Activated CD4-positive, alpha-beta memory T cell treated with anti-CD3 and anti-CD28 coated beads, Interleukin-2, amount 10 ng/mL, durations not matched to agents 7 days and 5 days (primary cell): ENCODE measurements around the gene PTPRN. TPM values are rescaled to one million over a fixed set of nuclear protein-coding genes. Genes with fewer than 3 reads are reported as not detected.
"Not testable (repeated sequence)": the region's sequence is repeated elsewhere in the genome, so short reads cannot be mapped to it uniquely, and the experiment has no call there.

ENCODE experiments used
- CTCF ChIA-PET: fragments of 350-600 bp; sonication (Branson Sonifier 250); formaldehyde crosslinking; loops from one replicate; lab custom pipeline; 2021; ENCODE audit warnings: antibody characterized with exemption, inconsistent platforms; lab: Charles Lee
- POLR2A ChIA-PET: fragments of 350-600 bp; sonication (Branson Sonifier 250); formaldehyde crosslinking; loops from one replicate; lab custom pipeline; 2021; ENCODE audit warnings: antibody characterized with exemption; lab: Charles Lee
- DNase-seq: peaks from one replicate; pipeline ENCODE4 v3.0.0-alpha.2; 2020
- H3K27ac Mint-ChIP-seq: one replicate; pipeline ENCODE4 v1.8.0; 2021; ENCODE audit warnings: mild to moderate bottlenecking, mixed read lengths
- H3K27me3 Mint-ChIP-seq: one replicate; pipeline ENCODE4 v1.8.0; 2021; ENCODE audit warnings: mixed read lengths
- H3K36me3 Mint-ChIP-seq: one replicate; pipeline ENCODE4 v1.8.0; 2021; ENCODE audit warnings: low read depth, mixed read lengths
- H3K4me1 Mint-ChIP-seq: one replicate; pipeline ENCODE4 v1.8.0; 2021; ENCODE audit warnings: mixed read lengths
- H3K4me3 Mint-ChIP-seq: one replicate; pipeline ENCODE4 v1.8.0; 2021; ENCODE audit warnings: mild to moderate bottlenecking, mixed read lengths
- H3K9me3 Mint-ChIP-seq: one replicate; pipeline ENCODE4 v1.8.0; 2021; ENCODE audit warnings: mixed read lengths
- total RNA-seq, 2 experiments: library from RNA; stranded (reverse); gene quantifications; one replicate each; pipeline ENCODE4 v1.2.3, GENCODE V29; 2021

The PTPRN gene
- total RNA-seq, 2 experiments from 2014 or later = 0.28 to 0.33 TPM

- POLR2A ChIA-PET = interaction anchor here (5.8 to 6.0 kb wide), 2 partner anchors 10 to 38 kb away, joined by 53 to 69 read pairs; partner anchors contain the start of genes DNAJB2, TUBA4A and TUBA4B
- H3K4me3 Mint-ChIP-seq = no peak overlapping the region
- CTCF ChIA-PET = interaction anchor here (0.5 to 7.9 kb wide), 6 partner anchors 12 to 562 kb away, joined by 3 to 206 read pairs (median 63); partner anchors contain the start of genes DNAJB2, NHEJ1, TUBA4A and TUBA4B
- H3K27ac Mint-ChIP-seq = no peak overlapping the region
- H3K4me1 Mint-ChIP-seq = peaks cover 14% of the 10 kb centered on the region
- H3K9me3 Mint-ChIP-seq = no peaks in the 10 kb centered on the region
- no peaks in the 10 kb centered on the region for H3K36me3 Mint-ChIP-seq
- peaks cover 9% of the 10 kb centered on the region for H3K27me3 Mint-ChIP-seq
- DNase-seq = no peak
These were observed 17.8 kb downstream of the PTPRN start for GRCh38 chr2:219291394-219291793.

GRCh38 chr2:219290381-219291171 lies 18.6 kb downstream of the PTPRN start:
- Mint-ChIP-seq H3K27me3 (peaks cover 6% of the 10 kb centered on the region), H3K36me3 (peaks cover 4% of the 10 kb centered on the region), H3K4me3 (no peak overlapping the region), H3K9me3 (no peaks in the 10 kb centered on the region), H3K27ac (no peak overlapping the region), H3K4me1 (peaks cover 12% of the 10 kb centered on the region)
- DNase-seq = no peak
- POLR2A ChIA-PET = interaction anchor here (5.8 to 6.0 kb wide), 2 partner anchors 9 to 37 kb away, joined by 53 to 69 read pairs; partner anchors contain the start of genes DNAJB2, TUBA4A and TUBA4B
- CTCF ChIA-PET = interaction anchor here (1.7 to 7.9 kb wide), 4 partner anchors 11 to 133 kb away, joined by 6 to 206 read pairs (median 121); partner anchors contain the start of genes DNAJB2, NHEJ1, TUBA4A and TUBA4B

GRCh38 chr2:219289537-219290361 lies 19.5 kb downstream of the PTPRN start:
- ChIA-PET CTCF (interaction anchor here (6.4 to 7.9 kb wide), 2 partner anchors 10 to 132 kb away, joined by 122 to 206 read pairs; partner anchors contain the start of genes DNAJB2 and NHEJ1), POLR2A (interaction anchor here (6.0 kb wide), 1 partner anchor 9 kb away, joined by 69 read pairs; the partner anchor contains the start of gene DNAJB2)
- Mint-ChIP-seq H3K4me3 (no peak overlapping the region), H3K27ac (no peak overlapping the region), H3K4me1 (peaks cover 6% of the 10 kb centered on the region), H3K9me3 (no peaks in the 10 kb centered on the region), H3K36me3 (peaks cover 4% of the 10 kb centered on the region), H3K27me3 (peaks cover 5% of the 10 kb centered on the region)
- no peak for DNase-seq

GRCh38 chr2:219289195-219289536 lies 20.0 kb downstream of the PTPRN start:
- Mint-ChIP-seq H3K36me3 (peaks cover 4% of the 10 kb centered on the region), H3K9me3 (no peaks in the 10 kb centered on the region), H3K27ac (no peak overlapping the region), H3K27me3 (peaks cover 5% of the 10 kb centered on the region), H3K4me3 (no peak overlapping the region), H3K4me1 (peaks cover 2% of the 10 kb centered on the region)
- POLR2A ChIA-PET = no interaction called here
- no peak for DNase-seq
- CTCF ChIA-PET = interaction anchor here (7.9 kb wide), 1 partner anchor 9 kb away, joined by 206 read pairs; the partner anchor contains the start of gene DNAJB2

GRCh38 chr2:219287580-219288265 lies 21.5 kb downstream of the PTPRN start:
- CTCF ChIA-PET = interaction anchor here (0.7 to 2.2 kb wide), 4 partner anchors 8 to 11 kb away, joined by 3 to 13 read pairs (median 6); no protein-coding TSS in a partner anchor

GRCh38 chr2:219287116-219287440 lies 22.1 kb downstream of the PTPRN start:
- H3K27me3 Mint-ChIP-seq, H3K27ac Mint-ChIP-seq, DNase-seq, H3K9me3 Mint-ChIP-seq, H3K4me1 Mint-ChIP-seq, H3K4me3 Mint-ChIP-seq: not testable (repeated sequence)
- CTCF ChIA-PET = interaction anchor here (1.2 to 2.2 kb wide), 4 partner anchors 8 to 12 kb away, joined by 3 to 13 read pairs (median 8); no protein-coding TSS in a partner anchor
- peaks cover 19% of the 10 kb centered on the region for H3K36me3 Mint-ChIP-seq
- POLR2A ChIA-PET = interaction anchor here (1.6 kb wide), 1 partner anchor 33 kb away, joined by 7 read pairs; the partner anchor contains the start of gene TUBA4A

More at GRCh38 chr2:219287580-219288265, 21.5 kb downstream of the PTPRN start:
- Mint-ChIP-seq H3K4me3 (no peak overlapping the region), H3K4me1 (peaks cover 4% of the 10 kb centered on the region), H3K36me3 (peaks cover 15% of the 10 kb centered on the region), H3K27ac (no peak overlapping the region), H3K9me3 (no peaks in the 10 kb centered on the region), H3K27me3 (peaks cover 5% of the 10 kb centered on the region)
- no peak for DNase-seq
- POLR2A ChIA-PET = interaction anchor here (0.9 kb wide), 1 partner anchor 8 kb away, joined by 3 read pairs; no protein-coding TSS in a partner anchor

- Mint-ChIP-seq H3K9me3 (no peaks in the 10 kb centered on the region), H3K36me3 (peaks cover 20% of the 10 kb centered on the region), H3K27me3 (no peaks in the 10 kb centered on the region), H3K4me1 (peaks cover 5% of the 10 kb centered on the region), H3K27ac (no peak overlapping the region), H3K4me3 (no peak overlapping the region)
- ChIA-PET POLR2A (interaction anchor here (1.6 kb wide), 1 partner anchor 32 kb away, joined by 7 read pairs; the partner anchor contains the start of gene TUBA4A), CTCF (interaction anchor here (1.2 to 2.2 kb wide), 4 partner anchors 9 to 12 kb away, joined by 3 to 13 read pairs (median 8); no protein-coding TSS in a partner anchor)
- DNase-seq = no peak
These were observed 22.6 kb downstream of the PTPRN start for GRCh38 chr2:219286436-219287115.

- ChIA-PET POLR2A (interaction anchor here (1.6 kb wide), 1 partner anchor 32 kb away, joined by 7 read pairs; the partner anchor contains the start of gene TUBA4A), CTCF (interaction anchor here (1.2 to 2.2 kb wide), 4 partner anchors 9 to 13 kb away, joined by 3 to 13 read pairs (median 8); no protein-coding TSS in a partner anchor)
- Mint-ChIP-seq H3K4me3 (no peak overlapping the region), H3K36me3 (peaks cover 26% of the 10 kb centered on the region), H3K4me1 (peaks cover 11% of the 10 kb centered on the region), H3K27me3 (no peaks in the 10 kb centered on the region), H3K9me3 (no peaks in the 10 kb centered on the region), H3K27ac (no peak overlapping the region)
- DNase-seq = no peak
These were observed 23.2 kb downstream of the PTPRN start for GRCh38 chr2:219285894-219286425.

- ChIA-PET POLR2A (no interaction called here), CTCF (interaction anchor here (11.9 kb wide), 1 partner anchor 7 kb away, joined by 206 read pairs; no protein-coding TSS in a partner anchor)
- DNase-seq = no peak
- no peaks in the 10 kb centered on the region for H3K9me3 Mint-ChIP-seq
- H3K36me3 Mint-ChIP-seq = peaks cover 27% of the 10 kb centered on the region
- H3K4me3 Mint-ChIP-seq = no peak overlapping the region
- H3K27ac Mint-ChIP-seq = no peak overlapping the region
- no peaks in the 10 kb centered on the region for H3K27me3 Mint-ChIP-seq
- H3K4me1 Mint-ChIP-seq = peaks cover 15% of the 10 kb centered on the region
These were observed 23.8 kb downstream of the PTPRN start for GRCh38 chr2:219285373-219285735.

- Mint-ChIP-seq H3K36me3 (peaks cover 33% of the 10 kb centered on the region), H3K27me3 (no peaks in the 10 kb centered on the region), H3K27ac (no peak overlapping the region), H3K4me1 (peaks cover 21% of the 10 kb centered on the region), H3K4me3 (no peak overlapping the region), H3K9me3 (no peaks in the 10 kb centered on the region)
- DNase-seq = no peak
- ChIA-PET POLR2A (interaction anchor here (1.0 to 7.7 kb wide), 2 partner anchors 8 to 56 kb away, joined by 4 to 69 read pairs; partner anchors contain the start of genes ANKZF1 and ATG9A), CTCF (interaction anchor here (11.9 kb wide), 1 partner anchor 8 kb away, joined by 206 read pairs; no protein-coding TSS in a partner anchor)
These were observed 24.5 kb downstream of the PTPRN start for GRCh38 chr2:219284501-219285372.
